GM13976 (cell line): ENCODE results near the gene ANTXR1.

ENCODE experiments used
- DNase-seq: peaks from one replicate; pipeline ENCODE4 v3.0.0; 2012; ENCODE audit warnings: low spot score
- CTCF ChIP-seq: IDR thresholded peaks from 2 replicates; pipeline ENCODE4 v1.5.1; 2012; ENCODE audit warnings: borderline replicate concordance, mild to moderate bottlenecking; ENCODE audit not compliant: insufficient read depth; ENCODE audit errors: extremely low read depth, missing control alignments, control extremely low read depth
- in situ Hi-C: fragments of 300-500 bp; cut with MboI; formaldehyde crosslinking; loops from one replicate; pipeline ENCODE4 v1.12.0; 2022; ENCODE audit warnings: low sequenced_read_pairs, mixed read lengths, inconsistent platforms; ENCODE audit not compliant: unreplicated experiment

The ANTXR1 gene

GRCh38 chr2:69030800-69031428 is 17.9 kb downstream of the ANTXR1 start:
- DNase-seq = no peak
- TF ChIP-seq CTCF = no peak
- in situ Hi-C loops = no loop called here

- no peak for DNase-seq
- no peak for TF ChIP-seq CTCF
- in situ Hi-C loops = no loop called here
Measured at GRCh38 chr2:69031466-69031865, 18.5 kb downstream of the ANTXR1 start.

GRCh38 chr2:69032336-69032735 is 19.4 kb downstream of the ANTXR1 start:
- in situ Hi-C loops = no loop called here
- DNase-seq = no peak
- no peak for TF ChIP-seq CTCF

GRCh38 chr2:69033461-69034095 is 20.6 kb downstream of the ANTXR1 start:
- no peak for DNase-seq
- in situ Hi-C loops = no loop called here
- TF ChIP-seq CTCF = no peak

- no peak for TF ChIP-seq CTCF
- no peak for DNase-seq
- in situ Hi-C loops = no loop called here
Measured at GRCh38 chr2:69034122-69034521, 21.1 kb downstream of the ANTXR1 start.

GRCh38 chr2:69034845-69035244 is 21.9 kb downstream of the ANTXR1 start:
- in situ Hi-C loops = no loop called here
- TF ChIP-seq CTCF = no peak
- no peak for DNase-seq
